ENCODE results near the gene PTPRN2. TPM values are rescaled to one million over a fixed set of nuclear protein-coding genes. Genes with fewer than 3 reads are reported as not detected.

The PTPRN2 gene
- total RNA-seq, 2 experiments from 2014 or later = 0.70 TPM; not detected in 1

- no peak for DNase-seq (ENCODE audit: low spot score)
- H3K4me2 ChIP-seq (ENCODE audit: low read length) = no peak overlapping the region
- TF ChIP-seq CTCF (conservative IDR thresholded peaks at IDR 0.05; ENCODE audit: low read length) = no peak
- no peak for TF ChIP-seq EZH2phosphoT487 (IDR thresholded peaks at IDR 0.05; ENCODE audit: borderline replicate concordance, low read depth, low read length)
- POLR2A ChIA-PET = no interaction called here
- 0 out of 2 replicates have a peak, but pooled peaks cover 18% of the 10 kb centered on the region for H3K9me3 ChIP-seq (ENCODE audit: low read length)
- H4K20me1 ChIP-seq (ENCODE audit: insufficient read depth, low read length) = no peaks in the 10 kb centered on the region
- no peaks in the 10 kb centered on the region for H3K36me3 ChIP-seq (ENCODE audit: insufficient read depth, low read length)
- no peak overlapping the region for H2AFZ ChIP-seq (ENCODE audit: low read length)
- H3K9me2 ChIP-seq (ENCODE audit: insufficient read depth, low read length) = no peaks in the 10 kb centered on the region
- H3K4me3 ChIP-seq (ENCODE audit: low read depth, low read length, poor library complexity, severe bottlenecking) = no peak overlapping the region
- no peak overlapping the region for H3K27ac ChIP-seq (ENCODE audit: low read depth, low read length, poor library complexity, severe bottlenecking)
- intact Hi-C loops (cut with micrococcal nuclease; ENCODE audit: unreplicated experiment) = no loop called here
- CTCF ChIA-PET (ENCODE audit: unreplicated experiment) = no interaction called here
- H3K79me2 ChIP-seq (ENCODE audit: insufficient read depth, low read depth, low read length) = no peaks in the 10 kb centered on the region
- no TSS peak for BruUV-seq (replicated peaks)
- H3K4me1 ChIP-seq (ENCODE audit: insufficient read depth, low read length, poor library complexity, severe bottlenecking) = no peaks in the 10 kb centered on the region
These were observed 262.9 kb downstream of the PTPRN2 start for GRCh38 chr7:158324397-158325360.

- Histone ChIP-seq H3K27ac (ENCODE audit: low read depth, low read length, poor library complexity, severe bottlenecking) (no peak overlapping the region), H3K79me2 (ENCODE audit: insufficient read depth, low read depth, low read length) (no peaks in the 10 kb centered on the region), H3K9me3 (ENCODE audit: low read length) (0 out of 2 replicates have a peak, but pooled peaks cover 14% of the 10 kb centered on the region), H3K4me3 (ENCODE audit: low read depth, low read length, poor library complexity, severe bottlenecking) (no peak overlapping the region), H3K9me2 (ENCODE audit: insufficient read depth, low read length) (no peaks in the 10 kb centered on the region), H2AFZ (ENCODE audit: low read length) (no peak overlapping the region), H3K4me2 (ENCODE audit: low read length) (no peak overlapping the region), H3K4me1 (ENCODE audit: insufficient read depth, low read length, poor library complexity, severe bottlenecking) (no peaks in the 10 kb centered on the region), H4K20me1 (ENCODE audit: insufficient read depth, low read length) (no peaks in the 10 kb centered on the region), H3K36me3 (ENCODE audit: insufficient read depth, low read length) (no peaks in the 10 kb centered on the region)
- DNase-seq (ENCODE audit: low spot score) = no peak
- no TSS peak for BruUV-seq (replicated peaks)
- no peak for TF ChIP-seq CTCF (conservative IDR thresholded peaks at IDR 0.05; ENCODE audit: low read length)
- CTCF ChIA-PET (ENCODE audit: unreplicated experiment) = no interaction called here
- intact Hi-C loops (cut with micrococcal nuclease; ENCODE audit: unreplicated experiment) = no loop called here
- POLR2A ChIA-PET = no interaction called here
These were observed 263.8 kb downstream of the PTPRN2 start for GRCh38 chr7:158323741-158324396.

All from OCI-LY7 (cell line).